Measurements from ENCODE around the gene LSM7. TPM values are rescaled to one million over a fixed set of nuclear protein-coding genes. Genes with fewer than 3 reads are reported as not detected.

LSM7 gene
- polyA plus RNA-seq, 3 donors: 98.6 to 312 (median 132) TPM

DNA sequence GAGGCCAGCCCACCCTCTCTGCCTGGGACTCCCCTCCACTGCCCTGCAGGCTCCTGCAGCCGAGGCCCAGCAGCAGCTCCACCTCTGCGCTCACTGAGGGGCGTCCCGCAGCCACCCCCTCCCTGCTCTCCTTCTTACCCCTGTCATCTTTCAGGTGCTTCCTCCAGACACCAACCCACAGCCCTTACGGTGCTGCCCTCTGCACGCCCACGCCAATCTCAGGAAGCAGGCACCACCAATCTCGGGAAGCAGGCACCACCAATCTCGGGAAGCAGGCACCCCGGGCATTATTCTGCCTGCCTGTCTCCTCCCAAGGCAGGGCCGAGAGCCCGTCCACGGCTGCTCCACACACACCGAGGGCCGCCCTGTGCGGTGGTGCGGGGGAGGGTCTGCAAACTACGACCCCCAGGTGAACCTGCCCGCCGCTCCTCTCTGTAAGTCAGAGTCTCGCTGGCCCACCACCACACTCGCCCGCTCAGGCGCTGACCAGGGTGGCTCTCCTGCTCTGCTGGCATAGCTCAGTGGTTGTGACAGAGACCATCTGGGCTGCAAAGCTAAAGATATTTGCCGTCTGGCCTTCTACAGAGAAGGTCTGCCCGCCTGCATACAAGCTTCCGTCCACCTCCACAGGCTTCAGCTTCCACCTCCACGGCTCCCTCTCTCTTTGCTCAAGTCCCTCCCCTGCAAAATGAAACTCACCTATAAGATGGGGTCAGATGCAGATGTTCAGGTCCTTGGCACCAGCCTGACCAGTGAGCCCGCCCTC lies 2.9 kb downstream of the LSM7 start:
- TF ChIP-seq, protein P1, sequence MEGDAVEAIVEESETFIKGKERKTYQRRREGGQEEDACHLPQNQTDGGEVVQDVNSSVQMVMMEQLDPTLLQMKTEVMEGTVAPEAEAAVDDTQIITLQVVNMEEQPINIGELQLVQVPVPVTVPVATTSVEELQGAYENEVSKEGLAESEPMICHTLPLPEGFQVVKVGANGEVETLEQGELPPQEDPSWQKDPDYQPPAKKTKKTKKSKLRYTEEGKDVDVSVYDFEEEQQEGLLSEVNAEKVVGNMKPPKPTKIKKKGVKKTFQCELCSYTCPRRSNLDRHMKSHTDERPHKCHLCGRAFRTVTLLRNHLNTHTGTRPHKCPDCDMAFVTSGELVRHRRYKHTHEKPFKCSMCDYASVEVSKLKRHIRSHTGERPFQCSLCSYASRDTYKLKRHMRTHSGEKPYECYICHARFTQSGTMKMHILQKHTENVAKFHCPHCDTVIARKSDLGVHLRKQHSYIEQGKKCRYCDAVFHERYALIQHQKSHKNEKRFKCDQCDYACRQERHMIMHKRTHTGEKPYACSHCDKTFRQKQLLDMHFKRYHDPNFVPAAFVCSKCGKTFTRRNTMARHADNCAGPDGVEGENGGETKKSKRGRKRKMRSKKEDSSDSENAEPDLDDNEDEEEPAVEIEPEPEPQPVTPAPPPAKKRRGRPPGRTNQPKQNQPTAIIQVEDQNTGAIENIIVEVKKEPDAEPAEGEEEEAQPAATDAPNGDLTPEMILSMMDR (IDR thresholded peaks at IDR 0.05): no peak
- no peaks in the 10 kb centered on the region for H3K27me3 ChIP-seq (ENCODE audit: control insufficient read depth in 2 of 2, insufficient read depth in 2 of 2, low read length in 2 of 2)
- no peak overlapping the region for H3K27ac ChIP-seq (ENCODE audit: low read depth in 1 of 2, low read length in 2 of 2)
- H3K4me3 ChIP-seq (replicated peaks in 1 of 3; ENCODE audit: low read depth in 2 of 3, low read length in 3 of 3): no peak overlapping the region
- Mint-ChIP-seq H3K36me3 (peaks cover 29 to 60% of the 10 kb centered on the region in 2 donors), H3K9me3 (peaks cover 0 to 2% (median 0%) of the 10 kb centered on the region in 7 donors), H3K27ac (peak overlapping the region in 3 of 7 donors; percentile 8 to 75 (median 70)), H3K4me1 (peaks cover 38% of the 10 kb centered on the region), H3K4me3 (peak overlapping the region; percentile 24 to 39), H3K27me3 (ENCODE audit: low read depth in 3 of 3) (peaks cover 0 to 3% (median 1%) of the 10 kb centered on the region in 3 donors)
- H3K9me3 ChIP-seq (replicated peaks in 1 of 2; ENCODE audit: control insufficient read depth in 1 of 2, insufficient read depth in 1 of 2, low read length in 2 of 2): no peaks in the 10 kb centered on the region
- DNase-seq: no peak
- peaks cover 36 to 45% of the 10 kb centered on the region in 2 donors for H3K36me3 ChIP-seq (replicated peaks in 1 of 2; ENCODE audit: control insufficient read depth in 1 of 2, insufficient read depth in 2 of 2, low read length in 2 of 2)
- peaks cover 13% of the 10 kb centered on the region for H4K20me1 ChIP-seq (ENCODE audit: insufficient read depth, low read length)
- H3K79me2 ChIP-seq (ENCODE audit: insufficient read depth, low read length): peaks cover 52% of the 10 kb centered on the region
- H3K9ac ChIP-seq (ENCODE audit: insufficient read depth, low read length, poor library complexity, severe bottlenecking): no peak overlapping the region
- peaks cover 19 to 35% of the 10 kb centered on the region in 2 donors for H3K4me1 ChIP-seq (ENCODE audit: control insufficient read depth in 1 of 2, insufficient read depth in 2 of 2, low read length in 2 of 2)
- intact Hi-C loops (cut with micrococcal nuclease): loop anchor here in 1 of 2 donors (5.0 kb wide), 3 partner anchors 53 to 88 kb away; partner anchors contain the start of genes PLEKHJ1 and SF3A2
- H2AFZ ChIP-seq (ENCODE audit: insufficient read depth, low read depth, low read length, poor library complexity, severe bottlenecking): no peak overlapping the region
- H3K4me2 ChIP-seq (replicated peaks; ENCODE audit: extremely low read depth, low read length, poor library complexity, severe bottlenecking): no peak overlapping the region
- 22% methylated on average over 27 of the region's 29 CpGs for WGBS (ENCODE audit: insufficient coverage)

DNA sequence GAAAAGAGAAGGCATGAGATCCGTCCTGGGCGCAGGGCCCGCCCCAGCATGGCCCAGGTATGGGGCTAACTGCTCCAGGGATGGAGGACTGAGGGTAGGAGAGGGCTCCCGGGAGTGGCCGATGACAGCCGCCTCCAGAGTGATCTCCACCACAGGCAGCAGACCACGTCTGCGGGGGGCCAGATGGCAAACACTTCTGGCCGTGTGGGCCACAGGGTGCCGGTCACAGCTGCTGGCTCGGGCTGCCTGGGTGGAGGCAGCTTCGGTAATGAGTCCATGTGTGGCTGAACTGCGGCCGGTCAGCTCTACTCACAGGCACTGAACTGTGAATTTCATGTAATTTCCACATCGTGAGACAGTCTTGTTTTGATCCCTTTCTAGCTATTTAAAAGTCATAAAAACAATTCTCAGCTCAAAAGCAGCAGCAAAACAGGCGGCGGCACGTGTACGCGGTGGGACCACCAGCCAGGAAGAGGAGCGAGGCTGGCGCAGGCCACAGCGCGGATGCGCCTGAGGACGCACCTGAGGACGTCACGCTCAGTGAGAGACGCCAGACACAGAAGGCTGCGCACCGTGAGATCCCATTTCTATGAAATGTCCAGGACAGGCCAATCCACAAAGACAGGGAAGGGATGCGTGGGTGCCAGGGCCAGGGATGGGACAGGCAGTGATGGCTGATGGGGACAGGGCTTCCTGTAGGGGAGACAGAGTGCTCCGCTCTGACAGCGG lies 4.0 kb downstream of the LSM7 start:
- Mint-ChIP-seq H3K36me3 (peaks cover 29 to 60% of the 10 kb centered on the region in 2 donors), H3K4me3 (no peak overlapping the region), H3K27me3 (ENCODE audit: low read depth in 3 of 3) (peaks cover 0 to 3% (median 1%) of the 10 kb centered on the region in 3 donors), H3K4me1 (peaks cover 28% of the 10 kb centered on the region), H3K27ac (peak overlapping the region in 5 of 7 donors; percentile 18 to 72 (median 50)), H3K9me3 (peaks cover 0 to 2% (median 0%) of the 10 kb centered on the region in 7 donors)
- Histone ChIP-seq H3K4me3 (replicated peaks in 1 of 3; ENCODE audit: low read depth in 2 of 3, low read length in 3 of 3) (no peak overlapping the region), H3K36me3 (replicated peaks in 1 of 2; ENCODE audit: control insufficient read depth in 1 of 2, insufficient read depth in 2 of 2, low read length in 2 of 2) (peaks cover 36 to 45% of the 10 kb centered on the region in 2 donors), H3K9me3 (replicated peaks in 1 of 2; ENCODE audit: control insufficient read depth in 1 of 2, insufficient read depth in 1 of 2, low read length in 2 of 2) (no peaks in the 10 kb centered on the region), H3K27me3 (ENCODE audit: control insufficient read depth in 2 of 2, insufficient read depth in 2 of 2, low read length in 2 of 2) (no peaks in the 10 kb centered on the region), H4K20me1 (ENCODE audit: insufficient read depth, low read length) (peaks cover 13% of the 10 kb centered on the region), H3K27ac (ENCODE audit: low read depth in 1 of 2, low read length in 2 of 2) (no peak overlapping the region), H3K79me2 (ENCODE audit: insufficient read depth, low read length) (peaks cover 41% of the 10 kb centered on the region), H2AFZ (ENCODE audit: insufficient read depth, low read depth, low read length, poor library complexity, severe bottlenecking) (no peak overlapping the region), H3K4me1 (ENCODE audit: control insufficient read depth in 1 of 2, insufficient read depth in 2 of 2, low read length in 2 of 2) (peaks cover 16 to 25% of the 10 kb centered on the region in 2 donors), H3K9ac (ENCODE audit: insufficient read depth, low read length, poor library complexity, severe bottlenecking) (no peak overlapping the region), H3K4me2 (replicated peaks; ENCODE audit: extremely low read depth, low read length, poor library complexity, severe bottlenecking) (no peak overlapping the region)
- intact Hi-C loops (cut with micrococcal nuclease): no loop called here
- no peak for DNase-seq
- TF ChIP-seq, protein P1 (IDR thresholded peaks at IDR 0.05): no peak
- WGBS (ENCODE audit: insufficient coverage): 79% methylated on average over 34 of the region's 34 CpGs

All from CD14-positive monocyte (primary cell).